Panc1 (cell line): Measurements from ENCODE around the gene HS2ST1. TPM values are rescaled to one million over a fixed set of nuclear protein-coding genes. Genes with fewer than 3 reads are reported as not detected.

ENCODE experiments used
- ATAC-seq: fragments of 200-7000 bp; cut with Tn5 transposase; 2 replicates; pipeline ENCODE4 v1.9.1; 2020; ENCODE audit warnings: mild to moderate bottlenecking, moderate library complexity
- BruUV-seq: library from RNA; stranded (reverse); fragments of 400-500 nt; replicated peaks from 2 replicates; lab custom pipeline; 2021; lab: Mats Ljungman, UMichigan
- CTCF ChIA-PET: fragments of 300-600 bp; sonication (Branson Sonifier 250); formaldehyde crosslinking; loops from one replicate; lab custom pipeline; 2022; ENCODE audit warnings: antibody characterized with exemption; lab: Charles Lee
- POLR2A ChIA-PET: fragments of 300-600 bp; sonication (Branson Sonifier 250); formaldehyde crosslinking; loops from one replicate; lab custom pipeline; 2022; ENCODE audit warnings: antibody characterized with exemption; lab: Charles Lee
- DNase-seq: peaks from one replicate; pipeline ENCODE4 v3.0.0-alpha.2; 2010; ENCODE audit warnings: low read depth, low spot score
- H3K27ac ChIP-seq: 2 replicates; pipeline ENCODE4 v1.5.1; 2011; ENCODE audit warnings: mild to moderate bottlenecking, low read length, inconsistent platforms
- H3K27me3 ChIP-seq: fragments of 200-500 bp; sonication (Bioruptor generic); 2 replicates; pipeline ENCODE4 v1.6.0; 2014; ENCODE audit warnings: low read length, inconsistent platforms; ENCODE audit not compliant: control insufficient read depth, insufficient read depth
- H3K36me3 ChIP-seq: fragments of 200-500 bp; sonication (Bioruptor generic); 2 replicates; pipeline ENCODE4 v1.5.1; 2014; ENCODE audit warnings: inconsistent platforms, mild to moderate bottlenecking, low read length, moderate library complexity; ENCODE audit not compliant: control insufficient read depth, insufficient read depth
- H3K4me1 ChIP-seq: 2 replicates; pipeline ENCODE4 v1.5.1; 2011; ENCODE audit warnings: inconsistent platforms, mild to moderate bottlenecking, low read length, moderate library complexity; ENCODE audit not compliant: control insufficient read depth, insufficient read depth
- H3K4me3 ChIP-seq, 2 experiments: 2 replicates each; pipeline ENCODE4 v1.5.1; 2011 to 2012; ENCODE audit warnings: low read depth in 2 of 2, low read length in 2 of 2, mild to moderate bottlenecking in 2 of 2, inconsistent platforms in 1 of 2, moderate library complexity in 1 of 2
- H3K9me3 ChIP-seq: fragments of 200-500 bp; sonication (Bioruptor generic); 2 replicates; pipeline ENCODE4 v1.5.1; 2014; ENCODE audit warnings: low read depth, mild to moderate bottlenecking, inconsistent platforms, low read length, moderate library complexity; ENCODE audit not compliant: control insufficient read depth, insufficient read depth
- POLR2AphosphoS5 ChIP-seq: IDR thresholded peaks from 2 replicates; pipeline ENCODE4 v1.6.1; 2012; ENCODE audit warnings: mild to moderate bottlenecking, low read depth, low read length, moderate library complexity
- REST ChIP-seq, 2 experiments: IDR thresholded peaks; 2 replicates each; pipeline ENCODE4 v1.6.1; 2011 to 2012; ENCODE audit warnings: low read depth in 2 of 2, control low read depth in 1 of 2, low read length in 1 of 2, mild to moderate bottlenecking in 1 of 2, moderate library complexity in 1 of 2; ENCODE audit not compliant: insufficient read depth in 1 of 2
- SIN3A ChIP-seq: IDR thresholded peaks from 2 replicates; pipeline ENCODE4 v1.6.1; 2012; ENCODE audit warnings: low read depth, mild to moderate bottlenecking, low read length, moderate library complexity, borderline replicate concordance; ENCODE audit not compliant: insufficient read depth
- TCF7L2 ChIP-seq: IDR thresholded peaks from 2 replicates; pipeline ENCODE4 v1.6.1; 2011; ENCODE audit warnings: mild to moderate bottlenecking, low read depth, low read length, inconsistent platforms
- in situ Hi-C: cut with HindIII; loops from 2 replicates; pipeline ENCODE4 v1.10.0; 2016; ENCODE audit warnings: low sequenced_read_pairs, low pct_unique_long_range_greater_than_20kb
- intact Hi-C: fragments of 100-400 bp; cut with micrococcal nuclease; formaldehyde crosslinking; loops from one replicate; pipeline ENCODE4 v1.10.0; 2022; ENCODE audit not compliant: unreplicated experiment
- total RNA-seq: library from RNA; stranded (reverse); gene quantifications from one replicate; pipeline ENCODE4 v1.2.1, GENCODE V29; 2021; ENCODE audit not compliant: unreplicated experiment
- TF ChIP-seq, protein P1 (sequence below): fragments of 450-650 bp; IDR thresholded peaks from 2 replicates; pipeline ENCODE4 v1.5.1; 2017; ENCODE audit warnings: mild to moderate bottlenecking

The HS2ST1 gene
- total RNA-seq, 1 experiment from 2014 or later, result 81.0 TPM

DNA sequence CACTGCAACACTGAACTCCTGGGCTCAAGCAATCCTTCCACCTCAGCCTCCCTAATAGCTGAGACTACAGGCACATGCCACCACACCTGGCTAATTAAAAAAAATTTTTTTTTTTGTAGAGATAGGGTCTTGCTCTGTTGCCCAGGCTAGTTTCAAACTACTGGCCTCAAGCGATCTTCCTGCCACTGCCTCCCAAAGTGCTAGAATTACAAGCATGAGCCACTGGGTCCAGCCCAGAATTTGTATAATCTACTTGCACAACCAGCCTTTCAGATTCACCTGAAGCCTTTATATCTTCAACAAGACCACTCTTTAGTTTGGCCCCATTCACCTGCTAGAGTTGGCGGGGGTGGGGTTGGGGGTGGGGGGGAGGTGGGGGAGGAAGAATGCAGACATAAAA is 232.6 kb downstream of the HS2ST1 start:
- in situ Hi-C loops, result no loop called here
- Histone ChIP-seq H3K27me3 (no peaks in the 10 kb centered on the region), H3K4me3 (no peak overlapping the region), H3K4me1 (no peaks in the 10 kb centered on the region), H3K36me3 (no peaks in the 10 kb centered on the region), H3K27ac (no peak overlapping the region), H3K9me3 (no peaks in the 10 kb centered on the region)
- intact Hi-C loops, result no loop called here
- TF ChIP-seq TCF7L2, result no peak
- ATAC-seq, result no peak
- ChIA-PET POLR2A (interaction anchor here (0.6 kb wide), 1 partner anchor 40 kb away, joined by 3 read pairs; no protein-coding TSS in a partner anchor), CTCF (no interaction called here)
- BruUV-seq, result no TSS peak
- DNase-seq, result no peak

DNA sequence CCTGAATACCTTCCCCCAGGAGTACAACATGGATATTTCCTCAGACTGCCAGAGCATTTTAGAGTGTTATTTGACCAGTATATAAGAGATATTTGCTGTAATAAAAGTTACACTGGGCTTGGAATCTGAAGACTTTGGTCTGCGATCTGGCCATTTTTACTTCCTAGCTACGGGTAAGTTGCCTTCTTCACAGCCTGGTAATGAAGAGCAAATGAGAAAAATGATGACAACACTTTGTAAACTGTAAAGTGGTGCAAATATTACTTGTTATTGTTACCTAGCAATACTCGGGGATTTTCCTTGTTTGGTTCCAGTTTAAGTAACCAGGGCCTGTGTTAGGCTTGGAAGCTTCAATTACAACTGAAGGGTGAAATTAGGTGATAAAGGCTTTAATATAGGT is 233.4 kb downstream of the HS2ST1 start:
- ATAC-seq, result no peak
- no peaks in the 10 kb centered on the region for H3K9me3 ChIP-seq
- H3K27me3 ChIP-seq, result no peaks in the 10 kb centered on the region
- POLR2A ChIA-PET, result no interaction called here
- intact Hi-C loops, result no loop called here
- H3K27ac ChIP-seq, result no peak overlapping the region
- DNase-seq, result no peak
- H3K36me3 ChIP-seq, result no peaks in the 10 kb centered on the region
- TF ChIP-seq, protein P1, sequence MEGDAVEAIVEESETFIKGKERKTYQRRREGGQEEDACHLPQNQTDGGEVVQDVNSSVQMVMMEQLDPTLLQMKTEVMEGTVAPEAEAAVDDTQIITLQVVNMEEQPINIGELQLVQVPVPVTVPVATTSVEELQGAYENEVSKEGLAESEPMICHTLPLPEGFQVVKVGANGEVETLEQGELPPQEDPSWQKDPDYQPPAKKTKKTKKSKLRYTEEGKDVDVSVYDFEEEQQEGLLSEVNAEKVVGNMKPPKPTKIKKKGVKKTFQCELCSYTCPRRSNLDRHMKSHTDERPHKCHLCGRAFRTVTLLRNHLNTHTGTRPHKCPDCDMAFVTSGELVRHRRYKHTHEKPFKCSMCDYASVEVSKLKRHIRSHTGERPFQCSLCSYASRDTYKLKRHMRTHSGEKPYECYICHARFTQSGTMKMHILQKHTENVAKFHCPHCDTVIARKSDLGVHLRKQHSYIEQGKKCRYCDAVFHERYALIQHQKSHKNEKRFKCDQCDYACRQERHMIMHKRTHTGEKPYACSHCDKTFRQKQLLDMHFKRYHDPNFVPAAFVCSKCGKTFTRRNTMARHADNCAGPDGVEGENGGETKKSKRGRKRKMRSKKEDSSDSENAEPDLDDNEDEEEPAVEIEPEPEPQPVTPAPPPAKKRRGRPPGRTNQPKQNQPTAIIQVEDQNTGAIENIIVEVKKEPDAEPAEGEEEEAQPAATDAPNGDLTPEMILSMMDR, result no peak
- TF ChIP-seq TCF7L2 (no peak), POLR2AphosphoS5 (no peak), REST (IDR thresholded peaks at IDR 0.05; ENCODE audit: insufficient read depth in 1 of 2, low read depth in 2 of 2, low read length in 1 of 2) (no peak), SIN3A (no peak)
- no TSS peak for BruUV-seq
- no peaks in the 10 kb centered on the region for H3K4me1 ChIP-seq
- H3K4me3 ChIP-seq, result no peak overlapping the region
- CTCF ChIA-PET, result no interaction called here
- in situ Hi-C loops, result no loop called here

DNA sequence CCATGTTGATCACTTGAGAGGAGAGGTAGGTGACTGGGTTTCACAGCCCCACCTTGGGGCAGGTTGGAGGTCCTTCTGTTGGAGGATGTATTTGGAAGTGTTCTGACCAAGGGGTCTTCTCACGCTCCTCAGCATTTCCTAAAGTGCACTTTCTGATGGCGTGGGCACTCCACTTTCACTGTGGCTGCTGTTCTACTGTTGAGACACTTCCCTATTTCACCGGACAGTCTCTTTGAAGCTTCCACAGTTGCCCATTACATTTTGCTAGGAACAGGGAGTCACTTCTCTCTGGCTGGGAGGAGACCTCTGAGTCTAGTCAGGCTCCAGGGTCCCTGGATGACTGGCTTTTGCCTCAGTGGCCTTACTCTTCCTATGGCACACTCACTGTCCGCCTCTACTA is 234.2 kb downstream of the HS2ST1 start:
- in situ Hi-C loops, result no loop called here
- no peak for DNase-seq
- Histone ChIP-seq H3K27ac (no peak overlapping the region), H3K27me3 (no peaks in the 10 kb centered on the region), H3K4me1 (no peaks in the 10 kb centered on the region), H3K36me3 (no peaks in the 10 kb centered on the region), H3K4me3 (no peak overlapping the region), H3K9me3 (no peaks in the 10 kb centered on the region)
- no TSS peak for BruUV-seq
- ATAC-seq, result no peak
- ChIA-PET POLR2A (no interaction called here), CTCF (no interaction called here)
- intact Hi-C loops, result no loop called here
- no peak for TF ChIP-seq REST (IDR thresholded peaks at IDR 0.05; ENCODE audit: insufficient read depth in 1 of 2, low read depth in 2 of 2, low read length in 1 of 2)
- TF ChIP-seq, protein P1, result no peak
- TF ChIP-seq SIN3A, result no peak
- TF ChIP-seq POLR2AphosphoS5, result no peak
- TF ChIP-seq TCF7L2, result no peak
